CD4-positive, alpha-beta T cell treated with Interleukin-10 for 1 hour (primary cell): ENCODE data around the gene ATP11B.

ENCODE experiments used
- DNase-seq: peaks from one replicate; pipeline ENCODE4 v3.0.0-alpha.2; 2020

Gene ATP11B

GRCh38 chr3:182792901-182793662 is at the start of gene ATP11B:
Gene ATP11B, plus strand, starts transcription at chr3:182793504. Its CDS starts 256 bp downstream, at chr3:182793760.
- DNase-seq, result peak; percentile 85

DNA sequence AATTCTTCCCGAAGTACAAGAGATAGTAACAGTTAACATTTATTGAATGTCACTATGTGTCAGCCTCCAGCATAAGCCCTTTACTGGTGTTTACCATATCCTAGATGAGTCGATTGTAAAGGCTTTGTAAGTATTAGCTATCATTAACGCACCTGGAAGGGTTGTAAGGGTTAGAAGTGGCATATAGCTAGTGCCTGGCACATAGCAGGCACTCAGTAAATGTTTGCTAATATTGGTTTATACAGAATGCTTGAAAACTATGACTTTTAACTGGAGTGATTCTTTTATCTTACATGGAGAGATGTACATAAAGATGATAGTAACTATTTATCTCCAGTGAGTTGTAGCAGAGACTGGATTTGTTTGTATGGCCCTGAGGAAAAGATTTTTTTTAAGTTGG is 46.3 kb upstream of the ATP11B start:
- no peak for DNase-seq

- no peak for DNase-seq
Observed at GRCh38 chr3:182755308-182755707, 38.0 kb upstream of the ATP11B start.

DNA sequence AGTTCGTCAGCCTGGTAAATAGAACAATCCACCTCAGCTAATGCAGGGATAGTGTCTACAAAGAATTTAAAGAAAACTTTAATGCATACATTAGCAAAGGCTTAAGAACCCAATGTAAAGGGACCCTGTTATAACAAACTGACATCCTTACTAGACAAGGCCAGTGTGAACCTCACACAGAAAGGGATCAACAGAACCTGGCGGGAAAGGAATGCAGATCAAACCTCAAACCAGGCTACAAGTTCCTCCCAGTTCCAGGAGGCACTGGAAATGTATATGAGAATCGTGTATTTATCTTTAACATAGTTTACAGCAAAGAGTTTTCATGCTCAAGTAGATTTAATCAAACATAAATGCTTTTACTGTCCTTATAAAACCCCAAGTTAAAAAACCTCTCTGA is 37.6 kb upstream of the ATP11B start:
- no peak for DNase-seq

DNA sequence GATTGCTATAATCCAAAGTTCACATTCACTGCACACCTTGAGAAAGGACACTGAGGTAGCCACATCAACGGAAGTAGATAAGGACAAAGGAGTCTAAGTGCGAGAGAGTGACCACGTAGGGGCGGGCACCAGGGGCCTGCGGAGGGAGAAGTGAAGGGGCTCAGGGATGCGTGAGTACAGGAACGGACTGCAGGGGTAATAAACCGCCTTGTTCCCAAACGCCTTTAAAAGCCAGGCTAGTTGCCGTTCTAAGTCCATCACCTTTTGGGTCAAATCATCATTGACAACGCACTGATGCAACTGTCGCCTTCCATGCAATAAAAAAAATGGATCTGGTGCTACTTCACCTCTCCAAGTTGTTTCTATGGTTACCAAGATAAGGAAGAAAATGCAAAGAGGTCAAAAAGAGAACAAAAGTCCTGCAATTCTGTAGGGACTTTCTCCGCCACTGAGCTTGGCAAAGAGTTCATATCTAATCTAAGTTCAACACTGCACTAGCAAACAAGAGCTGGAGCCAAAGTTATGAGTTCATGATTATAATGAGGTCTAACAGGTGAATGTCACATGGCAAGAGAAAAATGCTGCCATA is 32.6 kb upstream of the ATP11B start:
- DNase-seq, result no peak

- DNase-seq, result no peak
Observed at GRCh38 chr3:182763896-182764295, 29.4 kb upstream of the ATP11B start.

GRCh38 chr3:182765287-182765686 is 28.0 kb upstream of the ATP11B start:
- no peak for DNase-seq

DNA sequence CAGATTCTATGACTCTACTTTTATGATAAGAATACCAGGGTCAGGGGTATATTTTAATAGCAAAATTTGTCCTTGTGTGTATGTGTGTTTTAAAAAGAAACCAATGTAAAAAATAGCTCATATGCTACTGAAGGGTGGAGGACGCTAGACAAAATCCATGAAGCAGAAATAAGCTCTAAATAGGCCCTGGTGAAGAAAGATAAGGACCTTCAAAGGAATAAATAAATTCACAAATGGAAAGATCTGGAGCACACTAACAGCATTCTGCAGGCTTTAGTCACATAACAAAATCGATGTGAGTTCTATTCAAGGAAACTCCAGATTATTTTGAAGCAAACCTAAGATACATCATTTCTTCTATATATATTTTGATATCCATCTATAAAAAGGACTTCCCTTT is 27.2 kb upstream of the ATP11B start:
- DNase-seq, result no peak

- DNase-seq, result no peak
Observed at GRCh38 chr3:182768413-182768812, 24.9 kb upstream of the ATP11B start.

- no peak for DNase-seq
Observed at GRCh38 chr3:182769673-182770072, 23.6 kb upstream of the ATP11B start.

DNA sequence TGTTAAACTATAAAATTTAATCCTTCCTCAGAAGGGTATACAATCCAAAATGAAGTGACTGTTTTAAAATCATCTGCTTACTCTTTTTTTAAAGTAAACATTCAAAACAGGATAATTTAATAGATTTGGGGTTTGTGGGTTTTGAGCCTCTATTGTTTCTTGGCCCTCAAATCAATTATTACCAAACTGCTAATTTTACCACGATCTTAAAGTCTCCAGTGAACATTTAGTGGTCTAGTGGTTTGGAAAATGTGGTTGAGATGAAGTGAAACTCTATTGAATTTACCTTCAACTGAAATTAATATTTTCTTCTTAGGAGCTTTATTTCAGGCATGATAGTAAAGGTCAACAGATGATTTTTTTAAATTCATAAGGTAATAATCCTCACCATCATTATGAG is 11.2 kb upstream of the ATP11B start:
- no peak for DNase-seq

GRCh38 chr3:182783106-182783505 is 10.2 kb upstream of the ATP11B start:
- no peak for DNase-seq

DNA sequence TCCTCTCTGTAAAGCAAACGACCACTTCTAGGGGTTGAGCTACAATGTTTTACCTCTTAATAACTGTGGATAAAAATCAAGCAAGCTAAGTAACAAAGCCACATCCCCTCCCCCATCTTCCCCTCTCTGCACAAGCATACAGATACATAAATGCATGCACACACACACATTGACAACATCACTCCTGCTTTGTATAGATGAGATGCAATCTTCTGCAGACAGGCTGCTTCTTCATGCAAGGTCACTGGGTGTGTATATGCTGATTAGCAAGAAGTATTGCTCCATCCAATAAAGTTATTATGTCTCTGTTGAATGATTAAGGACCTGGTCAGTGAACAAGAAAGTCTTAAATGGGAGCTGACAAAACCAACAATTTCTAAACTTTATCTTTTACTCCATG is 8.8 kb upstream of the ATP11B start:
- no peak for DNase-seq

- no peak for DNase-seq
Observed at GRCh38 chr3:182785142-182785541, 8.2 kb upstream of the ATP11B start.

DNA sequence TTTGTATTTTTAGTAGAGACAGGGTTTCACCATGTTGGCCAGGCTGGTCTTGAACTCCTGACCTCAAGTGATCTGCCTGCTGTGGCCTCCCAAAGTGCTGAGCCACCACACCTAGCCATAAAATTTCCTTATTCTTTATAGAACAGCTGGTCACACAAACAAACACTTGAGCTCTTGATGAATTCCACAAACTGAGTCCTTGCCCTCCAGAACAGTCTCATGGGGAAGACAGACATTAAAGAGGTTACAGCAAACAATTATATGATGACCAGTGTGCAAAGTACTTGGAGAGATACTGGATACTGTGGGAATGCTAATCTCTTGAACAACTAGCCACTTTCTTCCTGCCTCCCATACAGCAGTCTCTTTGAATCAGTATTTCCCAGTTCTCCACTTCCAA is 7.5 kb upstream of the ATP11B start:
- no peak for DNase-seq

GRCh38 chr3:182786564-182787196 is 6.6 kb upstream of the ATP11B start:
- no peak for DNase-seq

DNA sequence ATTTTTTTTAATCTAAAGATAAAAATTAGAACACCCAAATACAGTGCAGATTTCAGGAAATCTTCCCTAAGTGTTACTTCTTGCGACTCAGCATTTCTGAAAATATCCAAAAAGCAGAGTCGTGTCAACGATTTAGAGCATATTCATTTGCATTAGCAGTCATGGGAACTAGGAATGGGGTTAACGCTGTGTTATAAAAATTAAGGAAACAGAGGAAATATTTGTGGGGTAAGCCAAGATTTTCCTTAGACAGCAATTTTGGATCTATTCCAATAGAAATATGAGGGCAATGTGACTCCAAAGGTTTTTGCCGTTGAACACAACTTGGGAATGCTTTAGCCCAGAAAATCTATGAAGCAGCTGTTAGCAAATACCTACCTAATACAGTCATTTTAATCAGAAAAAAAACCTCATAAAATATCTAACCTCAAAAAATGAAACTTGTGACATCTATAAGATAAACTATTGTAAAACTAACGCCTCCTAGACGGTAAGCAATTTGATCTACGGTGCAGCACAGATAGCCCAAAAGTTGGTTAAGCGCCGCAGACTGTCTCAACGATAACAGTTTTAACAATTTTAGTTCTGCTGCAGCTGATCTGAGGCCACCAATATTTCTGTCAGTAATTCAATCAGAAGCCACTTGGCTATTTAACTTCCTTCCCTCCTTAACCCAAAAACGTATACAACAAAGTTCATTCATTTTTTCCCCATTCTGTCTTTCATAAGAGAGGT is 5.8 kb upstream of the ATP11B start:
- no peak for DNase-seq

GRCh38 chr3:182789371-182789770 is 3.9 kb upstream of the ATP11B start:
- DNase-seq, result no peak

- DNase-seq, result no peak
Observed at GRCh38 chr3:182790612-182791011, 2.7 kb upstream of the ATP11B start.

- peak; percentile 54 for DNase-seq
Observed at GRCh38 chr3:182793663-182794454, 555 bp downstream of the ATP11B start.

GRCh38 chr3:182794455-182795388 is 1.4 kb downstream of the ATP11B start:
- no peak for DNase-seq

- peak; percentile 72 for DNase-seq
Observed at GRCh38 chr3:182795389-182795782, 2.1 kb downstream of the ATP11B start.
